HCT116 (cell line): ENCODE data around the gene KCNK1. TPM values are rescaled to one million over a fixed set of nuclear protein-coding genes. Genes with fewer than 3 reads are reported as not detected.
"Not testable (repeated sequence)": the region's sequence is repeated elsewhere in the genome, so short reads cannot be mapped to it uniquely, and the experiment has no call there.

Experiments
- ATAC-seq: fragments of 200-7000 bp; cut with Tn5 transposase; 2 replicates; pipeline ENCODE4 v1.9.1; 2020; ENCODE audit warnings: mild to moderate bottlenecking, moderate library complexity
- BruUV-seq: library from RNA; stranded (reverse); fragments of 400-500 nt; replicated peaks from 2 replicates; lab custom pipeline; 2021; lab: Mats Ljungman, UMichigan
- CTCF ChIA-PET: fragments of 300-600 bp; sonication (Branson Sonifier 250); formaldehyde crosslinking; loops from one replicate; lab custom pipeline; 2021; ENCODE audit warnings: antibody characterized with exemption; lab: Charles Lee
- POLR2A ChIA-PET: fragments of 300-600, 350-600 bp; sonication (Branson Sonifier 250); formaldehyde crosslinking; loops from one replicate; lab custom pipeline; 2021; ENCODE audit warnings: antibody characterized with exemption; lab: Charles Lee
- RAD21 ChIA-PET, 2 experiments: fragments of 300-600 bp; sonication (Branson Sonifier 250); formaldehyde crosslinking; loops; one replicate each; lab custom pipeline; 2023; ENCODE audit warnings: low total read pairs in 2 of 2; ENCODE audit not compliant: uncharacterized antibody in 2 of 2, unreplicated experiment in 2 of 2, low non-redundant PET in 1 of 2; lab: Charles Lee
- DNase-seq: peaks from one replicate; pipeline ENCODE4 v3.0.0-alpha.2; 2010; ENCODE audit warnings: low read depth, low spot score
- H2AFZ ChIP-seq: fragments of 200-600 bp; shearing (Covaris generic), sonication (generic); 2 replicates; pipeline ENCODE4 v1.6.1; 2017; ENCODE audit warnings: low read depth, mixed run types, mixed read lengths, antibody characterized with exemption, low read length; ENCODE audit not compliant: poor library complexity, severe bottlenecking
- H3K27ac ChIP-seq: 2 replicates; pipeline ENCODE4 v1.5.1; 2012; ENCODE audit warnings: low read depth, low read length
- H3K27me3 ChIP-seq: fragments of 200-600 bp; sonication (generic); 2 replicates; pipeline ENCODE4 v1.6.1; 2016; ENCODE audit warnings: mixed run types, low read length, mixed read lengths; ENCODE audit not compliant: insufficient read depth
- H3K36me3 ChIP-seq, 2 experiments: fragments of 200-500 bp in 1 of 2; fragments of 200-600 bp in 1 of 2; sonication (Bioruptor generic) in 1 of 2; sonication (generic) in 1 of 2; 2 replicates each; pipeline versions ENCODE4 v1.5.1 to v1.6.1; 2014 to 2016; ENCODE audit warnings: low read length in 2 of 2, inconsistent platforms in 1 of 2, mixed read lengths in 1 of 2, mixed run types in 1 of 2; ENCODE audit not compliant: insufficient read depth in 2 of 2, control insufficient read depth in 1 of 2
- H3K4me1 ChIP-seq, 2 experiments: fragments of 200-600 bp in 1 of 2; sonication (generic) in 1 of 2; 2 replicates each; pipeline versions ENCODE4 v1.5.1 to v1.6.1; 2012 to 2017; ENCODE audit warnings: low read length in 2 of 2, inconsistent platforms in 1 of 2, mild to moderate bottlenecking in 1 of 2, mixed read lengths in 1 of 2, mixed run types in 1 of 2, moderate library complexity in 1 of 2; ENCODE audit not compliant: insufficient read depth in 2 of 2, control insufficient read depth in 1 of 2
- H3K4me2 ChIP-seq: fragments of 200-600 bp; sonication (generic); 2 replicates; pipeline ENCODE4 v1.6.1; 2017; ENCODE audit warnings: mixed run types, low read length, mixed read lengths
- H3K4me3 ChIP-seq, 2 experiments: fragments of 200-600 bp in 1 of 2; sonication (generic) in 1 of 2; replicated peaks in 1 of 2; 2 replicates each; pipeline ENCODE4 v1.5.1; 2011 to 2016; ENCODE audit warnings: low read length in 2 of 2, control low read depth in 1 of 2, low read depth in 1 of 2, mild to moderate bottlenecking in 1 of 2, mixed read lengths in 1 of 2, mixed run types in 1 of 2
- H3K79me2 ChIP-seq: fragments of 200-600 bp; sonication (generic); 2 replicates; pipeline ENCODE4 v1.6.1; 2017; ENCODE audit warnings: mild to moderate bottlenecking, mixed run types, low read length, moderate library complexity, mixed read lengths; ENCODE audit not compliant: insufficient read depth
- H3K9ac ChIP-seq: fragments of 200-600 bp; sonication (generic); 2 replicates; pipeline ENCODE4 v1.6.1; 2016; ENCODE audit warnings: low read length, mixed read lengths
- H3K9me2 ChIP-seq: fragments of 200-600 bp; sonication (generic), shearing (Covaris generic); 2 replicates; pipeline ENCODE4 v1.6.1; 2017; ENCODE audit warnings: mixed run types, mild to moderate bottlenecking, moderate library complexity; ENCODE audit not compliant: insufficient read depth
- H3K9me3 ChIP-seq, 2 experiments: fragments of 200-500 bp in 1 of 2; fragments of 200-600 bp in 1 of 2; sonication (Bioruptor generic) in 1 of 2; sonication (generic) in 1 of 2; 2 replicates each; pipeline ENCODE4 v1.6.1; 2014 to 2017; ENCODE audit warnings: low read length in 2 of 2, mixed read lengths in 2 of 2, inconsistent platforms in 1 of 2, low read depth in 1 of 2, mild to moderate bottlenecking in 1 of 2, mixed run types in 1 of 2, moderate library complexity in 1 of 2; ENCODE audit not compliant: control insufficient read depth in 1 of 2, insufficient read depth in 1 of 2
- H4K20me1 ChIP-seq: fragments of 200-600 bp; sonication (generic), shearing (Covaris generic); 2 replicates; pipeline ENCODE4 v1.6.1; 2017; ENCODE audit warnings: mixed run types, mild to moderate bottlenecking, moderate library complexity; ENCODE audit not compliant: insufficient read depth
- EGR1 ChIP-seq: IDR thresholded peaks from 2 replicates; pipeline ENCODE4 v1.6.1; 2012; ENCODE audit warnings: low read depth
- EZH2 ChIP-seq: fragments of 200-600 bp; sonication (generic); IDR thresholded peaks from 2 replicates; pipeline ENCODE4 v1.6.1; 2017; ENCODE audit warnings: antibody characterized with exemption, mixed run types
- EZH2phosphoT487 ChIP-seq: fragments of 200-600 bp; IDR thresholded peaks from 2 replicates; pipeline ENCODE4 v1.6.1; 2018; ENCODE audit warnings: antibody characterized with exemption, borderline replicate concordance
- FOSL1 ChIP-seq: IDR thresholded peaks from 2 replicates; pipeline ENCODE4 v1.6.1; 2012; ENCODE audit warnings: low read depth
- SIN3A ChIP-seq: IDR thresholded peaks from 2 replicates; pipeline ENCODE4 v1.6.1; 2012; ENCODE audit warnings: low read depth
- intact Hi-C: fragments of 100-400 bp; cut with micrococcal nuclease; formaldehyde crosslinking; loops from 2 replicates; pipeline ENCODE4 v1.10.0; 2022
- total RNA-seq: library from RNA; stranded (reverse); gene quantifications from one replicate; pipeline ENCODE4 v1.2.1, GENCODE V29; 2021; ENCODE audit not compliant: unreplicated experiment
- TF ChIP-seq, protein P1 (sequence below): IDR thresholded peaks from 2 replicates; pipeline ENCODE4 v1.6.1; 2012; ENCODE audit warnings: low read depth
- TF ChIP-seq, protein P2 (sequence below), 3 experiments: fragments of 200-600 bp in 1 of 3; sonication (generic) in 1 of 3; IDR thresholded peaks in 2 of 3; conservative IDR thresholded peaks in 1 of 3; 2 replicates each; pipeline ENCODE4 v1.5.1; 2012 to 2017; ENCODE audit warnings: low read depth in 2 of 3, low read length in 2 of 3, antibody characterized with exemption in 1 of 3, borderline replicate concordance in 1 of 3, control low read depth in 1 of 3, mild to moderate bottlenecking in 1 of 3, mixed read lengths in 1 of 3, mixed run types in 1 of 3, moderate library complexity in 1 of 3; ENCODE audit not compliant: insufficient read depth in 1 of 3
- TF ChIP-seq, protein P3 (sequence below): IDR thresholded peaks from 2 replicates; pipeline ENCODE4 v1.6.1; 2012

Gene KCNK1
- total RNA-seq, 1 experiment from 2014 or later, result 28.4 TPM

DNA sequence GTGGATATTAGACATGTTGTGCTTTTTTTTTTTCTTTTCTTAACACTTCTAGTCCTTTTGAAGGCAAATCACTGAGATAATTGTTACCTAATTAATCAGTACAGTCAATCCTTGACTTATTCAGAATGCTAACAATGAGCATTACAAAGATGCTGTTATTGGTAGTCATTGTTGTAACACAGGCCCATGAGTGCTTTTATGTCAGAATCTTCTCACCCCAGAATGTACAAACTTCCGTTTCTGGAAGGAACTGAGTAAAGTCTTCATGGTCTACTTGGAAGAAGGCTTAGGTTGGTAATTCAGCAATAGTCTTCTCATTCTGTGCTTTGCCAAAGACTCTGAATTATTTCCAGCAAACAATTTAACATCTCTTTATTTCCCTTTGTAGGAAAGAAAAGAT is 3.1 kb downstream of the KCNK1 start (continued):
- TF ChIP-seq, protein P1, sequence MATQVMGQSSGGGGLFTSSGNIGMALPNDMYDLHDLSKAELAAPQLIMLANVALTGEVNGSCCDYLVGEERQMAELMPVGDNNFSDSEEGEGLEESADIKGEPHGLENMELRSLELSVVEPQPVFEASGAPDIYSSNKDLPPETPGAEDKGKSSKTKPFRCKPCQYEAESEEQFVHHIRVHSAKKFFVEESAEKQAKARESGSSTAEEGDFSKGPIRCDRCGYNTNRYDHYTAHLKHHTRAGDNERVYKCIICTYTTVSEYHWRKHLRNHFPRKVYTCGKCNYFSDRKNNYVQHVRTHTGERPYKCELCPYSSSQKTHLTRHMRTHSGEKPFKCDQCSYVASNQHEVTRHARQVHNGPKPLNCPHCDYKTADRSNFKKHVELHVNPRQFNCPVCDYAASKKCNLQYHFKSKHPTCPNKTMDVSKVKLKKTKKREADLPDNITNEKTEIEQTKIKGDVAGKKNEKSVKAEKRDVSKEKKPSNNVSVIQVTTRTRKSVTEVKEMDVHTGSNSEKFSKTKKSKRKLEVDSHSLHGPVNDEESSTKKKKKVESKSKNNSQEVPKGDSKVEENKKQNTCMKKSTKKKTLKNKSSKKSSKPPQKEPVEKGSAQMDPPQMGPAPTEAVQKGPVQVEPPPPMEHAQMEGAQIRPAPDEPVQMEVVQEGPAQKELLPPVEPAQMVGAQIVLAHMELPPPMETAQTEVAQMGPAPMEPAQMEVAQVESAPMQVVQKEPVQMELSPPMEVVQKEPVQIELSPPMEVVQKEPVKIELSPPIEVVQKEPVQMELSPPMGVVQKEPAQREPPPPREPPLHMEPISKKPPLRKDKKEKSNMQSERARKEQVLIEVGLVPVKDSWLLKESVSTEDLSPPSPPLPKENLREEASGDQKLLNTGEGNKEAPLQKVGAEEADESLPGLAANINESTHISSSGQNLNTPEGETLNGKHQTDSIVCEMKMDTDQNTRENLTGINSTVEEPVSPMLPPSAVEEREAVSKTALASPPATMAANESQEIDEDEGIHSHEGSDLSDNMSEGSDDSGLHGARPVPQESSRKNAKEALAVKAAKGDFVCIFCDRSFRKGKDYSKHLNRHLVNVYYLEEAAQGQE, result no peak

DNA sequence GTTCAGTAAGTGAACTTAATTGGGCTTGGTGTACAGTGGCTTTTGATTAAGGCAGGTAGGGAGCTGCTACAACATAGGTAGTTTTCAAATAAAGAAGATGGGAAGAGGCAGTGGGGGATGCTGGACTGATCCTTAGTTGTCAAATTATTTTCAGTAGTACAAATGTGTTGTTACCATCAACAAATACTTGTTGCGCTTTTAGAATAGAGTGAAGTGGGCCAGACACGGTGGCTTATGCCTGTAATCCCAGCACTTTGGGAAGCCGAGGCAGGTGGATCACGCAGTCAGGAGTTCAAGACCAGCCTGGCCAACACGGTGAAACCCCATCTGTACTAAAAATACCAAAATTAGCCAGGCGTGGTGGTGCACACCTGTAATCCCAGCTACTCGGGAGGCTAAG is 5.5 kb downstream of the KCNK1 start:
- intact Hi-C loops, H3K36me3 ChIP-seq, H3K4me2 ChIP-seq, H3K9ac ChIP-seq, CTCF ChIA-PET, POLR2A ChIA-PET, H3K27ac ChIP-seq, H3K9me3 ChIP-seq, DNase-seq, H3K27me3 ChIP-seq, H3K9me2 ChIP-seq, H4K20me1 ChIP-seq, H2AFZ ChIP-seq, ATAC-seq, H3K4me3 ChIP-seq, RAD21 ChIA-PET, BruUV-seq: not testable (repeated sequence)
- Histone ChIP-seq H3K4me1 (peaks cover 6 to 11% of the 10 kb centered on the region in 2 experiments), H3K79me2 (peaks cover 78% of the 10 kb centered on the region)

DNA sequence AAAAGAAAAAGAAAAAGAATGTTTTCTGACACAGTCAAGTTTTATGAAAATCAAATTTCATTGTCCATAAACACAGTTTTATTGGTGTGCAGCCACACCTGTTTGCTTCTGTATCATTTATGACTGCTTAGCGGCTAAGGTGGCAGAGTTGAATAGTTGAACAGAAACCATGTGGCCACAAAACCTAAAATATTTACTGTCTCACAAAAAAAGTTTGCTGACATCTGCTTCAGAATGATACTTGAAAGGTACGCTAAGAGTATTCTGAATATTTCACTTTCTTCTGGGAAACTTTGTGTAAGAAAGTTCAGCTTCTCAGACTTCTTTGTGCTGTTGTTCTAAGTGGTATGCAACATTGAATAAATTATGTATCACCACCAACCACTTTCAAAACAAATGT is 6.2 kb downstream of the KCNK1 start:
- no TSS peak for BruUV-seq
- no peaks in the 10 kb centered on the region; a peak in 1 of 4 replicates for H3K36me3 ChIP-seq
- POLR2A ChIA-PET, result no interaction called here
- TF ChIP-seq, protein P2, sequence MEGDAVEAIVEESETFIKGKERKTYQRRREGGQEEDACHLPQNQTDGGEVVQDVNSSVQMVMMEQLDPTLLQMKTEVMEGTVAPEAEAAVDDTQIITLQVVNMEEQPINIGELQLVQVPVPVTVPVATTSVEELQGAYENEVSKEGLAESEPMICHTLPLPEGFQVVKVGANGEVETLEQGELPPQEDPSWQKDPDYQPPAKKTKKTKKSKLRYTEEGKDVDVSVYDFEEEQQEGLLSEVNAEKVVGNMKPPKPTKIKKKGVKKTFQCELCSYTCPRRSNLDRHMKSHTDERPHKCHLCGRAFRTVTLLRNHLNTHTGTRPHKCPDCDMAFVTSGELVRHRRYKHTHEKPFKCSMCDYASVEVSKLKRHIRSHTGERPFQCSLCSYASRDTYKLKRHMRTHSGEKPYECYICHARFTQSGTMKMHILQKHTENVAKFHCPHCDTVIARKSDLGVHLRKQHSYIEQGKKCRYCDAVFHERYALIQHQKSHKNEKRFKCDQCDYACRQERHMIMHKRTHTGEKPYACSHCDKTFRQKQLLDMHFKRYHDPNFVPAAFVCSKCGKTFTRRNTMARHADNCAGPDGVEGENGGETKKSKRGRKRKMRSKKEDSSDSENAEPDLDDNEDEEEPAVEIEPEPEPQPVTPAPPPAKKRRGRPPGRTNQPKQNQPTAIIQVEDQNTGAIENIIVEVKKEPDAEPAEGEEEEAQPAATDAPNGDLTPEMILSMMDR (IDR thresholded peaks at IDR 0.05 in 2 of 3, conservative IDR thresholded peaks at IDR 0.05 in 1 of 3; ENCODE audit: borderline replicate concordance in 1 of 3, insufficient read depth in 1 of 3, low read depth in 2 of 3, low read length in 2 of 3), result no peak
- TF ChIP-seq FOSL1, result no peak
- TF ChIP-seq SIN3A, result no peak
- no peak for TF ChIP-seq EZH2
- TF ChIP-seq EGR1, result no peak
- TF ChIP-seq EZH2phosphoT487, result no peak
- TF ChIP-seq, protein P3, sequence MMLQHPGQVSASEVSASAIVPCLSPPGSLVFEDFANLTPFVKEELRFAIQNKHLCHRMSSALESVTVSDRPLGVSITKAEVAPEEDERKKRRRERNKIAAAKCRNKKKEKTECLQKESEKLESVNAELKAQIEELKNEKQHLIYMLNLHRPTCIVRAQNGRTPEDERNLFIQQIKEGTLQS, result no peak
- TF ChIP-seq, protein P1, result no peak

More for the DNA sequence above, 6.2 kb downstream of the KCNK1 start:
- no peak overlapping the region for H3K9ac ChIP-seq
- H3K4me2 ChIP-seq, result no peak overlapping the region
- no peak overlapping the region for H3K4me3 ChIP-seq
- peaks cover 79% of the 10 kb centered on the region for H3K79me2 ChIP-seq
- no peak overlapping the region for H3K27ac ChIP-seq
- ATAC-seq (no peak), DNase-seq (no peak)
- H3K9me3 ChIP-seq, result no peaks in the 10 kb centered on the region
- no peak overlapping the region for H2AFZ ChIP-seq
- no peaks in the 10 kb centered on the region for H3K9me2 ChIP-seq
- ChIA-PET CTCF (interaction anchor here (1.0 kb wide), 1 partner anchor 101 kb away, joined by 5 read pairs; no protein-coding TSS in a partner anchor), RAD21 (no interaction called here)
- H3K27me3 ChIP-seq, result no peaks in the 10 kb centered on the region
- H4K20me1 ChIP-seq, result no peaks in the 10 kb centered on the region
- intact Hi-C loops, result no loop called here
- peaks cover 6 to 11% of the 10 kb centered on the region in 2 experiments for H3K4me1 ChIP-seq
